NCI-H187 treated with DMSO at 0.1 percent for 48 hours (cell line): ENCODE data around the gene LNX1.
"Not testable (repeated sequence)": the region's sequence is repeated elsewhere in the genome, so short reads cannot be mapped to it uniquely, and the experiment has no call there.

Experiments used
- DNase-seq: peaks from one replicate; lab custom pipeline; 2025; lab: John Stamatoyannopoulos, UW

LNX1 gene

DNA sequence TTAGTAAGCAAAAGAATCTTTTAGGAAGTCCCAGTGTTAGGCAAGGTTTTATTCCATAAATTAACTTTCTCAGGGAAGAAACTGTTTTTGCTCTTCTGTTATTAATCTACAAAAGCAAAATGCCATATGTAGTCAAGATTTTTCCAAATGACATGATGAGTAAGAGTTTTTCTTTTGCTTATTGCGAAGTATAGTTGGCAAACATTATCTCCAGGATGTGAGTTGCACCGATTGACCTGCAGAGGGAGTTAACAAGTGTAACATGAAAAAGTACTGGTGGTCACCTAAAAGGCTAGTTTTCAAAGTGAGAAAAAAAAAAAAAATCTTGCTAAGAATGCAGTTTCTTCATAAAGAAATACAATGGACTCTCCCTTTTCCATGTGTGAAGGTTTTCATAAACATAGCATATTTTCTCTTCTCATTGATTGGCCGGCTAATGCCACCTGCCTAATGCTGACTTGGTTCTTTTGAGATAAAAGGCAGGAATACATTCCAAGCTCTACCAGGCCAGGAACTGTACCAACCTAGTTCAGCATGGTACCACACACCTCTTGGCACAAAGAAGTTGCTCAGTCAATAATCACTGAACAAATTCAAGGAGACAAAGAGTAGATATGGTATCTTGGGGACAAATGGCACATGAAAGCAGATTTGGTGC lies 100.2 kb downstream of the LNX1 start:
- DNase-seq, result no peak

DNA sequence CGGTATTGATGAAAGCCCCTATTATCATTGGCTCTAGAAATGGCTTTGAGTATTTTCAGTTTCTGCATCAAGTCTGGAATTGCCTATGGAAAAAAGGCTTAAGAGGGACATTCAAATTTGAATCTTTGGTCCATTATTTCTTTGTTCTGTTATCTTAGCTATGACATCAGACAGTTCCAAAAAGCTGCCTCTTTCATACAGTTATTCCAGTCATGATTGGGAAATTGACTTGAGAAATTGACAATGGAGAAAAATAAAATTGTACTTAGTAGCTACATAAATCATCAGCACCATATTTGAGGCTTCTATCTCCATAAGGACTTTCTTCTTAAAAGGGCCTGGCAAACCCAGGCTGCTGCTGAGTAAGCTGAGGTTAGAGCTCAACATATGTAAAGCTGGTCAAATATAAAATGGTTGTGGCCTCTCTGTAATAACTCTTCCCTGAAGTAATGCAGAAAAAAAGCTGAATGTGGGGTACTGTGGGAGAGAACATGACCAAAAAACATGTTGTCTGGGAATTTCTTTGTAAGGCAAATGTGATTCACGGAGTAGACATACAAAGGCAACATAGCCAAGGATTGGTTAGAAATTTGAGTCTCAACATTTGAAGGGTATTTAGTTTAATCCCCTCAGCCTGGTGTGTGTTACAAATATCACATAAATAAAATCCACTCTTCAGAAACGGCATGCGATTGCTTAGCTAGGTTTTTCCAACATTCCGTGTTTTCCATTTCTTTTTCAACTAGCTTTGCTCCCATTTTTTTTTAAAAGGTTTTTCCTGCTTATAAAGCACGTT lies 100.9 kb downstream of the LNX1 start:
- DNase-seq, result no peak

DNA sequence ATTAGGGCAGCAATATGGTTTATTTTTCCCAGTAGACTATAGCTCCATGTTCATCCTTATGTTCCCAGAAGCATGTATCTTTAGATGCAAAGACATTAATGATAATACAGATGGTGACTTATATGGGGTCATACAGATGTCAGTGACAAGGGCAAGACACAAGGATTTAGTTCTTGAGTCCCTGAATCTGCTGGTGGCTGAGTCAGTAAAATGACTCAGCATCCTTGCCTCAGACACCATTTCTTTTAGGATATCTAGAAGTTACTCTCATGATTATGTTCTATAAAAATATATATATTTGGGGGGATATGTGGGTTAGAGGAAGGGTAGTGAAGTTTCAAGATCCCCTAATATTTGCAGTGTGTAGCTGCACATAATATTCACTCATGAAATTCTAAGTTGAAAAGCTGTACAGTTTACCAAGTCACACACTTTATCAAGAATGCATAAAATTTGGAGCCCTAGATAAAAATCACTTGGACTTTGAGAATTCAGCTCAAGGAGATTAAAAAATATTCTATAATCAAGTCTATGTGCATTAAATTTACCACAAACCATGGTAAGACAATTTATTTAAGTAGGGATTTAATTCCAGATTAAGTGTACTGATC lies 101.9 kb downstream of the LNX1 start:
- no peak for DNase-seq

DNA sequence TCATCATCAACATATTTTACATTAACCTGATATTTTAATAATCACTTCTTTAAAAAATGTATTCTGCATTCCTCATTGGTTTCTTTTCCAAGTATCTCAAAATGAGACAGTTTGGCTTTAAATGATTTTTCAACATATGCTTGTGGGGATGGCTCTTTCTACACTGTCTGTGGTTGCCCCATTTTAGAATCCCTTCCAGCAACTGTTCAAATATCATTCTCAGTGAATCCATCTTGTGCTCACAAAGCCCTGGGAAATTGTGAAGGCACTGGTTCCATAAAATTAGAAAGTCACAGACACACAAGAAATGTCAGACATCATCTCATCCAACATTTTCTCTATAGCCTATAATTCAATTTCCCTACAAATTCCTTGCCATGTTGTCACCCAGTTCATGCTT lies 103.5 kb downstream of the LNX1 start:
- no peak for DNase-seq

DNA sequence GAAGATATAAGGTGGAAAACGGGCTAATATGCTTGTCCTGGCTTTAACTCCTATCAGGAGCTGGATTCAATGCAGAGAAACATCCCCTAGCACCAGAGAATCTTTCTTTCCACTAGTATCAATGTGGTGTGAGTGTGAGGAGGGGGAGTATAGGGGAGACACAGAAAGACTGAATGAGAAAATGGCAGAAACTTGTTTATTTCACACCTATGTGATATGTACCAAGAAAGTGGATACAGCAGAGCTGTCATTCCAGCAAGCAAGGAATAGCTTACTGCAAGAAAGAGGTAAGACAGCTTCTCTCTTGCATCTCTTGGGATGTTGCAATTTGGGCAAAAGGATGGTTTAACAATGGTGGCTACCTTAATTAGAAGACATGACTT lies 105.6 kb downstream of the LNX1 start:
- no peak for DNase-seq

DNA sequence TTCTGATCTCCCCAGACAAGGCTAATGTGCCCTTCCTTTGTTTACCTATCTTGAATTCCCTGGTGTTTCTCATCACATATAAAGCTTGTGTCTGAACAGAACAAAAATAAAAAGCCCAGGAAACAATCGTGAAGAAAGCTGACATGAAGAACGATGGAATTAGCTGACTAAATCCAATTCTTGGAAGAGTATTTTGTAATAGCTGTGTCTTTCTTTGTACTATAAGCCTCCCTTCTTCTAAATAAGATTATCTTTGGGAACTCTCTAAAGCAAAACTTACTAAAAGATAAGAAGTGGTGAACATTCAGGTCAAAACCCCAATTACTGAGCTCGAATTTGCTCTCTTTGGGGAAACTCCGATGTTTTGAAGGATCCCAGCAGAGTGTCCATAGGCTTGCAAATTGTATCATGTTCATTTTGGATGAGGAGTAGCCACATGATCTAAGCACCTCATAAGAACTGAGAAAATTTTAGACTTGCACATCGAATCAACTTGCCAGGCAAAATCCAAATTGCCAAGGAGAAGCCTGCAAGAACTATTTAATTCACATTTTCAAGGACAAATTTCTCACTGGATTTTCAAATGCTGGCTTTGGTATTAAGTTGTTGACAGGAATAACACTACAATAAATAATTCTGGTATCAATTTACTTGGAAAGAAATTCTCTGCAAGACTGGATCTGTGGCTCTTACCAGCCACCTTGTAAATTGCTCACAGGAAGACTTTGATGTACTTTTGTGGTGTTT lies 106.2 kb downstream of the LNX1 start:
- DNase-seq, result no peak

DNA sequence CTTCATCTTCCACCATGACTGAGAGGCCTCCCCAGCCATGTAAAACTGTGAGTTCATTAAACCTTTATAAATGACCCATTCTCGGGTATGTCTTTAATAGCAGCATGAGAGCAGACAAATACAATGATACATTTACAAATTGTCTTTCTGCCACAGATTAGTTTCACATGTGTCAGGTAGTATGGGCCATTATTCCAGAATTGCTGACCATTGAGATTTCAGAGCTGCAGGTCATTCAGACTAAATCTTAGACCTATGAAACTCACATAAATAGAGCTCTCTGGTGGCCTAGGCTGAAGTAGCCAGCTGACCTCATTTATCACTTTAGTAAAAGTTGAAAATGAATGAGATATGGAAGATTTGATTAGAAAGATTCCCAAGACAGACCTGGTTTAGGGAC lies 108.0 kb downstream of the LNX1 start:
- no peak for DNase-seq

DNA sequence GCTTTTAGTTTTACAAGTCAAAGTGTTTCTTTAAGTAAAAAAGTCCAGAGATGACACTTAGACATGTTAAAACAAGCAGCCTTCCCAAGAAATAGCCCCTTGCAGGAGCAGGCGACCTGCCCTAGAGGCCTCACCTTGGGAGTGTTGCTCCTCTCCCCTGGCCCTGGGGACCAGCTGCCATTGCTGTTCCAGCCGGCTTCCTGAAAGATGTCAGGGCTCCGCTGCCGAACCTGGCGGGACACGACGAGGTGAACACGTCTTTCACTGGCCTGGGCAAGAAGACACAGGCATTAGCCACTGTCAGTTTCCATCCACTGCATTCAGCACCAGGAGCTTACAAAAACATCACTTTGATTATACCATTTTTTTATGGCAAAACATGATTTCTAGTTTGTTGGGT lies 109.7 kb downstream of the LNX1 start:
- DNase-seq, result no peak

DNA sequence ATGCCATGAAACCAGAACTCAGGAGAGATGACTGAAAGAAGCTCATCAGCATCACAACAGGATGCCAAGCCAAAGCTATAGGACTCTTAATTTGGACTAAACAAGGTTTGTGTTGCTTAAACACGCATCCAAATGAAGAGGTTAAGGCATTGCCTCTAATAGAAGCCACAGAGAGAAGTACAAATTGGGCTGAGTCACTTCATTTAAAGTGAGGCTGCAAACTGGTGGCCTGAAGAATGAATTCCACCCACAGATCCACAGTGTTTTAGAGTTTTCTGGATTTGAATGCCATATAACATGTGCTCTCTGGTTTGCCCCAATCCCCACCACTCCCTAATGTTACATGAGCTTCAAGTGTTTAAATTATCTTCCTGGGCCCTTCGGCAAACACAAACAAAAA lies 110.4 kb downstream of the LNX1 start:
- DNase-seq, result no peak

DNA sequence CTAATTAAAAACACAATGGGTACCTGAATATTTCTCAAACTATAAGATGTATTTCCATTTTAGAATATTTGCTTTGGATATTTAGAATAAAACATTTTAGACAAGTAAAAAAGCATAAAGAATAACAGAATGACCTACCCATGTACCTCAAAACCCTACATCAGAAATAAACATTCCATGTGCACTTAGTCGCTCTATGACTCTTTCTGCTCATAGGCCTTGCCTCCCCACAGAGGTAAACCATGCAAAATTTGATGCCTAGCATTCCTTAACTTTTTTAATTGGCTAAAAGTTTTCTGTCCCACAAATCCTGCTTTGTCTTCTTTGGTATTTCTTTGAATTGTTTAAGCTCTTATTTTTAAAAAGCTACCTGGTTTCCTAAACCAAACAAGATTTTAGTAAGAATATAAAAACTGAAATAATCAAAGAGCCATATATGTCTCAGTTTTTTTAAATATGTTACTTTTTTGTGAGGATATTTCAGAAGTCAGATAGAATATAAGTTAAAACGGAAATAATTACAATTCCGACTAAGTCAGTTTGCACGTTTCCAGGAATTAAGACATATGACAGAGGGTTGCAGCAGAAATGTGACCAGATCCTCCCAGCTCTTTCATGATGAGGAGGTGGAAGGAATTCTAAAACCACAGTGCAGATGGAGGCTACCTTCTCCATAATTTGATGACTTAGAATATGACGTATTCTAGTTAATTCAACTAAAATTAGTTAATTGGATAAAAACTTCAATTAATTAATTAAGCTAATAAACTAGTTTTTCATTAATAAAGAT lies 111.4 kb downstream of the LNX1 start:
- DNase-seq, result no peak

DNA sequence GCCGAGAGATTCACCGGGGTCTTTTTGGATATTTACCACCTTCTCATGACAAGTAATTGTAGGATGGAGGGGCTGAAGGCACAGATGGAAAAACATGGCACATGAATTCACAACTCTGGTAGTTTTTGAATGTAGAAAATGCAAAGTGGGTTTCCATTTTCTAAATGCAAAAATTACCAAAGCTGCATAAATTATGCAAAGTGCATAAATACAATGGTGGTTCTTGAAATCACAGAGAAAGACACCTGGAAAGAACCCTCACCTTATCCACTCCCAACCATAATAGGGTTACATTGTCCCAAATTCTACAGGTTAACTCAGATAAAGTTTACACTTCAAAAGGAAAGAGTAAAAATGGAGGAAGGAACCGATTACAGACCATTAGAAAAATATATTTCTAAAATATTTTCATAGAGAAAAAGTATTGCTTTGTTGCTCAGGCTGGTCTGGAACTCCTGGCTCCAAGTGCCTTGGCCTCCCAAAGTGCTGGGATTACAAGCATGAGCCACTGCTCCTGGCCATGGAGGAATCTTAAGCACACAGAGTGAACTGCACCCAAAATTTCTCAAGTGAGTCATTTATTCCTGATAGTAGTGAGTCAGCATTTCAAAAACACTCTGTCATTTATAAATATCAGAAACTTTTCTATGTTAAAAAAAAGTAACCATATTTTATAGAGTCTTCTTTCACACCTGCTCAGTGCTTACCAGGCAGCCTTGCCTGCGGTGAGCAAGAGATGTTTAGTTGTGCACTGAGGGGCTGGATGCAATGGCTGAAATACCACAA lies 112.4 kb downstream of the LNX1 start:
- no peak for DNase-seq

DNA sequence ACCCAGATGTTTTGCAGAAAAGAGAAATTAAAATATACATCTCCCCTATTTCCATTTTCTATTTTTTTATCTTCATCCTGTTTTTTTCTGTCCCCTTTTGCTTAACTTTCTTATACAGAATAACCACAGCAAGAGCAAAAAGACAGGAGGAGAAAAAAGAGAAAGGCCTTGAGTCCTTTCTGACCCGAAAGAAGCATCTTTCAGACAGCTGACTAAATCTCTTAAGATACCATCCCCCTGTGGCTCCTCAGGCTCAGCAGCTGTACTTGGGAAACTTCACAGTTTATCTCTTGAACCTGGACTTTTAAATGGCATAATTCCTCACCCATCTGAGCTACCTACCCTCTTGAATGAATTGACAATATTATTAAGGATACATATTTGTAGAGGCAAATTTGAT lies 113.7 kb downstream of the LNX1 start:
- DNase-seq, result no peak

DNA sequence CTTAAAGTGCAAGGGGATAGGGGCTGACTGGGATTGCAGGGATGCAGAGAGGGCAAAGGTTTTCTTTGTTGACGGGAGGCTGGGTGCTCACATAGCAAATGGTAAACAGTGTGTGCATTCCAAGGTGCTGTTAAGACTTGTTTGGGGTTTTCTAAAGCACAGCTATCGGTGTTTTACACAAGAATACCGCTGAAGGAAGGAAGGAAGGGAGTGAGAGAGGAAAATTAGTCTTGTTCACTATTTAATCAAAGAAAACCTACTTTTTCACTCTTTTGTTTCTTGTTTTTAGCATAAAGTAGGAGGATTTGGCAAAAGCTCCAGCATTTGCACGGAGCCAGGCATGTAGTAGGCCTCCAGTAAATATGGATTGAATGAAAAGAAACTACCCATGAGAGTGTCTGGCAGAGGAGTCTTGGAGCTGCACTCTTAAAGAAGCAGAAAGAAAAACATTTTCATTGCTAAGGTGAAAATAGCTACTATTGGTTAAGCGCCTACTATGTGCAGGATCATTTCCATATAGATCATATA lies 114.2 kb downstream of the LNX1 start:
- DNase-seq, result no peak

DNA sequence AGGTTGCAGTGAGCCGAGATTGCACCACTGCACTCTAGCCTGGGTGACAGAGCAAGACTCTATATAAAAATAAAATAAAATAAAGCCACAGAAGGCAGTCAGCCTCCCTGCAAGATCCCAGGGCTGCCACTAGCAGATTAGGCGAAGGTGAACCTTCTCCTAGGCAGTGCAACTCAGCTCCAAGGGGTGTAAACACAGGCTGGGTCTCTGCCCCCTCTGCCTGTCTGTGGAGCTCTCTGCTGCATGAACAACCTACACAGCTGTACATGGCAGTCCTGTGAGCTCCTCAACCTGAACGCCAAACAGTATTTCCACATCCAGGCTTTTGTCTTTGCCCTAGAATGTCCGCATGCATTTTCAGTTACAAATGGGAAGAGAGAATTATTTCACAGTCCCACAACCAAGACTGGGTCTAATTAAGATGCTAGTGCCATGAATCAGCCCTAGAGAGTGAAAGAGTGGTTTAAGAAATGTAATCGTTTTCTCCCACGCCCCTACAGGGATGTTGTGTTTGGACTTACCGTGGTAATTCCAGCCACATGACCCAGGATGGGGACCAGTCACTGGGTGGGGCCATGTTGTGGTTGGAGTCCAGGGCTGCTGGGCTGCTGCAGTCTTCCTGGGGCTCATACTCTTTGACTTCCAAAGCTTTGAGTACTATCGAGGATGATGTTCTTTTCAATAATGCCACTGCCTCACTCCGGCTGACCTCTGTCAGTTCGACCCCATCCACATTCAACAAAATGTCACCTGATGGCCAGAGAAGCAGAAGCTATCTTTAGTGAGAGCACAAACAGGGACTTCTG lies 114.9 kb downstream of the LNX1 start:
- no peak for DNase-seq

DNA sequence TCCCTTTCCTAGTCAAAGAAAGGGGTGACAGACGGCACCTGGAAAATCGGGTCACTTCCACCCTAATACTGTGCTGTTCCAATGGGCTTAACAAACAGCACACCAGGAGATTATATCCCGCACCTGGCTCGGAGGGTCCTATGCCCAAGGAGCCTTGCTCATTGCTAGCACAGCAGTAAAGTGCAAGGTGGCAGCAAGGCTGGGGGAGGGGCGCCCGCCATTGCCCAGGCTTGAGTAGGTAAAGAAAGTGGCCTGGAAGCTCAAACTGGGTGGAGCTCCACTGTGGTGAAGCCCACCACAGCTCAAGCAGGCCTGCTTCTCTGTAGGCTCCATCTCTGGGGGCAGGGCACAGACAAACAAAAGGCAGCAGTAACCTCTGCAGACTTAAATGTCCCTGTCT lies 124.7 kb downstream of the LNX1 start:
- DNase-seq, result not testable (repeated sequence)

DNA sequence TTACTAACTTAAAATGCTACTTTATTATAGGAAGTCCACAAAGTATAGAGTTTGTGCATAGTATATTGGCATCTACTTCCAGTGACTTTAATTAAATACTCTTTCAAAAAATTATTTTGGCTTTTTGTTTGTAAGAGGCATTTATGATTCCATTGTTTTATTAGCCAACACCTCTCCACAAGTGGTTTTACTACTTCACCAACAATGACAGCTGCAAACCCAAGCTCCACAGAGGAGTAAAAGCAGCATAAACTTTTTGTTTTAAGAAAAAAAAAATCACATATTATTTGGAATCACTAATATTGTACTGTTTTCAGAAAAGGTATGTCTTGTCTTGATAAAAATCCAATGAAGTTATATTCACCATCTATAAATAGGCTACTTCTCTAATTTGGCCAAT lies 125.4 kb downstream of the LNX1 start:
- DNase-seq, result no peak

DNA sequence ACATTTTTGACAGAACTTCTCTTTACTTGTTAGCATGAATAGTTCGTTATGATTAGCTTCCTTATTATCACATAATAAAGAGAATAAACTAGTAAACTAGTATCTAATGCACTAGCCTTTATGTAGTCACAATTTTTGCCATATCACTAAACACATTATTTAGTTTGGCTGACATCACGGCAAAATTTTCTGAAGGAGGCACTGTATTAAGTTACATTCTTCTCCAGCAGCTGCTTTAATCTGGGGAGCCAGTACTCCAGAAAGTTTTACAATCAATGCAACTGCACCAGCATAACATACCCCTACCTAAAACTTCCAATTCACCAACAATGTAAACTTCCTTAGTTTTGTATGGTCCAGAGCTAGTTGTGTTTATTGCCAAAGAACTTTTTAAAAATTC lies 126.0 kb downstream of the LNX1 start:
- DNase-seq, result no peak

DNA sequence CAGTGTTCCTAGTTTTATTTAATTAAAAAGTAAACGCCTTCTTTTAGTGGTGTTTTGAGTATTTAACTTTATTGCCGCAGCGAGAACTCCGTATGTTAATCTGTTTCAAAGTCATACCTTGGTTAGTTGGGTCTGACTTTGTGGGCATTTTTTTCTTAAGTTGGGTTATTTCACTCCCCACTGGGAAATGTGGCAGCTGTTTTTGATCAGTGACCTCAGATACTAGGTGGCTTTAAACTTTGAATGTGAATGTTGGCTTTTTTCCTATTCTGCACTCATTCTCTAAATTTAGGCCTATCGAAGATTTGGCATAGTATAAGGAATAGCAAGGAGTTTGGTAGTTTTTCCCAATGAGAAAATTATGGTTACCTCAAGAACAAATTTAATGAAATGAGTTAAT lies 127.9 kb downstream of the LNX1 start:
- no peak for DNase-seq

DNA sequence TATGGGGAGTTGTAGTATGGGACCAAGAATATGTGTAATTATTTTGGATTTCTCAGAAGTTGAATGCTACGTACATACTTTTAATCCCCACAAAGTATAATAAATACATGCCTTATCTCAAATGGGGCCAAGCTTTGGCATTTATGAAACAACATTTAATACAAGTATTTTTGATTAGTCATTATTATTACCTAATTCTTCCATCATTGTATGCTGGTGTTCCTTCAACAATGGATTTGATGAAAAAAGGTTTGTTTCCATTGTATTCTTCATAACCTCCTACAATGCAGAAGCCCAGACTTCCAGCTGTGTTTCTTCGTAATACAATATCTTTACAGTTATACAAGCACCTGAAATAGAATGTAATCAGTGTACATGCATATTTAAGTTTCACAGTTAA lies 130.0 kb downstream of the LNX1 start:
- no peak for DNase-seq

DNA sequence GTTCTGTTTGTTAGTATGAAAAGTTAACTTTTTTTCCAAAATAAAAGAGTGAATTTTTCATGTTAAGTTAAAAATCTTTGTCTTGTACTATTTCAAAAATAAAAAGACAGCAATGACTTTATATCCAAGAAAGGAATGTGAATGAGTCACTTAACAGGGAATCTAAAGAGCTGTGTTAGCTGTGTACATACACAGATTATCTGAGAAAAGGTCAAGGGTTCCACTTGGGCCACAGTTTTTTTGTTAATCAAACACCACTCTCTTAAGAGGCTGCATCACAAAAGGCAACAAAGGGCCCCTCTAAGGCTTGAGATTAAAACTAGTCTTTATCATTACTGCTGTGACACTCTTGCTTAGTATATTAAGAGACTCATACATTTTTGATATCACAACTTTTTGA lies 131.7 kb downstream of the LNX1 start:
- no peak for DNase-seq
